Body of pancreas (tissue), 4 donors: ENCODE results near the gene IL17RB.

Experiments used
- CTCF ChIP-seq, 7 experiments: fragments of 450-650 bp in 4 of 7; fragments of 200-600 bp in 3 of 7; sonication (generic) in 3 of 7; IDR thresholded peaks; one replicate each; pipeline ENCODE4 v1.5.1; 2016 to 2019; ENCODE audit warnings: antibody characterized with exemption in 7 of 7
- POLR2A ChIP-seq, 3 donors: fragments of 450-650 bp; IDR thresholded peaks; one replicate each; pipeline ENCODE4 v1.6.1; 2016; ENCODE audit warnings: antibody characterized with exemption in 3 of 3, mild to moderate bottlenecking in 2 of 3

GRCh38 chr3:53819163-53819868, 27.1 kb upstream of the IL17RB start:
- no peak for TF ChIP-seq CTCF (IDR thresholded peaks at IDR 0.05)
- TF ChIP-seq POLR2A (IDR thresholded peaks at IDR 0.05) = no peak
